H1 (cell line): ENCODE results near the gene ARHGEF4.

ENCODE experiments used
- EZH2 ChIP-seq: fragments of 200-600 bp; sonication (generic); IDR thresholded peaks from 2 replicates; pipeline ENCODE4 v1.7.1; 2012; ENCODE audit warnings: low read depth, mild to moderate bottlenecking, moderate library complexity, low read length, inconsistent platforms; ENCODE audit not compliant: severe bottlenecking
- JUN ChIP-seq: IDR thresholded peaks from 2 replicates; pipeline ENCODE4 v1.6.1; 2011; ENCODE audit warnings: low read depth, mild to moderate bottlenecking, improper control_type of control experiment, low read length
- KDM1A ChIP-seq: fragments of 200-600, 300-600 bp; sonication (generic); IDR thresholded peaks from 2 replicates; pipeline ENCODE4 v1.7.1; 2016; ENCODE audit warnings: mild to moderate bottlenecking, low read length, borderline replicate concordance
- PHF8 ChIP-seq: fragments of 200-600 bp; sonication (generic); conservative IDR thresholded peaks from 2 replicates; pipeline ENCODE4 v1.7.1; 2012; ENCODE audit warnings: low read depth, mild to moderate bottlenecking, inconsistent platforms, low read length, moderate library complexity
- POLR2A ChIP-seq, 2 experiments: IDR thresholded peaks; 1 replicate in 1 of 2; 2 replicates in 1 of 2; pipeline ENCODE4 v1.6.1; 2011; ENCODE audit warnings: low read depth in 2 of 2, low read length in 2 of 2, mild to moderate bottlenecking in 2 of 2; ENCODE audit errors: control extremely low read depth in 1 of 2
- POLR2AphosphoS5 ChIP-seq: IDR thresholded peaks from 2 replicates; pipeline ENCODE4 v1.6.1; 2011; ENCODE audit warnings: low read depth, low read length
- SIX5 ChIP-seq: IDR thresholded peaks from 2 replicates; pipeline ENCODE4 v1.6.1; 2011; ENCODE audit warnings: mild to moderate bottlenecking, low read depth, low read length
- SUZ12 ChIP-seq: fragments of 200-600 bp; sonication (generic); IDR thresholded peaks from 2 replicates; pipeline ENCODE4 v1.6.1; 2012; ENCODE audit warnings: mild to moderate bottlenecking, inconsistent platforms, low read length, moderate library complexity, mixed read lengths
- TF ChIP-seq, protein P1 (sequence below), 3 experiments: IDR thresholded peaks; 1 replicate in 2 of 3; 2 replicates in 1 of 3; pipeline versions ENCODE4 v1.5.1 to v1.6.1; 2011; ENCODE audit warnings: low read length in 3 of 3, mild to moderate bottlenecking in 3 of 3, inconsistent platforms in 2 of 3, low read depth in 1 of 3, moderate library complexity in 1 of 3; ENCODE audit not compliant: insufficient read depth in 1 of 3; ENCODE audit errors: control extremely low read depth in 1 of 3
- TF ChIP-seq, protein P2 (sequence below): IDR thresholded peaks from 2 replicates; pipeline ENCODE4 v1.6.1; 2012; ENCODE audit warnings: inconsistent platforms

DNA sequence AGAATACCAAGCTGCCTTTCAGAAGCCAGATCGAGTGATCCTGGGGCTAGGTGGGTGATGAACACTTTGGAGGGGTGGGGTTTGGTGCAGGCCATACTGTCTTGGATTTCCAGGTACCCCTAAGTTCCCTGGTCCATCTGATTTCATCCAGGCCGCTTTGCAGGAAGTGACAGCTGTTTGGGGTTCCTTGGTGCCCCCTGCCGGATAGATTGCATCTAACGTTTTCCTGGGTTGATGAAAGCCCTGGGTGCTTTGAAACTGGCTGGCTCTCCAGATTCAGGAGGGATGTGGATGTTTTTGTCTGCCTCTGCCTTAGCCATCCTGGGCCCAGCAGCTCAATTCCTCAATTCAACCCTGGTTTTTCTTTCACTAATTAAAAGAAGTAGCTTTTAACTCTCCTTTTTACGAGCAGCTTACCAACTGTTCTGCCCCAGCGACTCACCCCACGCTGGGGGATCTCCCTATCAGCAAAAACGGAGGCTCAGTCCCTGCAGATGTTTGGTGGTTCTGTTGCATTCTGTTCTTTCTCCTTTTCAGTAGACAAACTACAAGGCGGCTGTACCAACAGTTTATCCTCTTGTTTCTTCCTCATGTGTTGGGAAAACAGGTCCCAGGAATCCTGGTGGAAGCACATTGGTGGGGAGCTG lies 37.1 kb downstream of the ARHGEF4 start:
- no peak for TF ChIP-seq POLR2AphosphoS5
- no peak for TF ChIP-seq SIX5
- TF ChIP-seq, protein P1, sequence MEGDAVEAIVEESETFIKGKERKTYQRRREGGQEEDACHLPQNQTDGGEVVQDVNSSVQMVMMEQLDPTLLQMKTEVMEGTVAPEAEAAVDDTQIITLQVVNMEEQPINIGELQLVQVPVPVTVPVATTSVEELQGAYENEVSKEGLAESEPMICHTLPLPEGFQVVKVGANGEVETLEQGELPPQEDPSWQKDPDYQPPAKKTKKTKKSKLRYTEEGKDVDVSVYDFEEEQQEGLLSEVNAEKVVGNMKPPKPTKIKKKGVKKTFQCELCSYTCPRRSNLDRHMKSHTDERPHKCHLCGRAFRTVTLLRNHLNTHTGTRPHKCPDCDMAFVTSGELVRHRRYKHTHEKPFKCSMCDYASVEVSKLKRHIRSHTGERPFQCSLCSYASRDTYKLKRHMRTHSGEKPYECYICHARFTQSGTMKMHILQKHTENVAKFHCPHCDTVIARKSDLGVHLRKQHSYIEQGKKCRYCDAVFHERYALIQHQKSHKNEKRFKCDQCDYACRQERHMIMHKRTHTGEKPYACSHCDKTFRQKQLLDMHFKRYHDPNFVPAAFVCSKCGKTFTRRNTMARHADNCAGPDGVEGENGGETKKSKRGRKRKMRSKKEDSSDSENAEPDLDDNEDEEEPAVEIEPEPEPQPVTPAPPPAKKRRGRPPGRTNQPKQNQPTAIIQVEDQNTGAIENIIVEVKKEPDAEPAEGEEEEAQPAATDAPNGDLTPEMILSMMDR (IDR thresholded peaks at IDR 0.05; ENCODE audit: control extremely low read depth in 1 of 3, insufficient read depth in 1 of 3, low read depth in 1 of 3, low read length in 3 of 3), result peak; percentile 65 to 78 (median 77)
- no peak for TF ChIP-seq POLR2A (IDR thresholded peaks at IDR 0.05; ENCODE audit: control extremely low read depth in 1 of 2, low read depth in 2 of 2, low read length in 2 of 2)
- TF ChIP-seq EZH2, result no peak
- TF ChIP-seq JUN, result no peak
- no peak for TF ChIP-seq KDM1A
- TF ChIP-seq, protein P2, sequence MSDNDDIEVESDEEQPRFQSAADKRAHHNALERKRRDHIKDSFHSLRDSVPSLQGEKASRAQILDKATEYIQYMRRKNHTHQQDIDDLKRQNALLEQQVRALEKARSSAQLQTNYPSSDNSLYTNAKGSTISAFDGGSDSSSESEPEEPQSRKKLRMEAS, result no peak
- TF ChIP-seq SUZ12, result no peak
- no peak for TF ChIP-seq PHF8
